Stimulated activated CD4-positive, alpha-beta T cell treated with anti-CD3 and anti-CD28 coated beads, Interleukin-15, amount 100 ng/mL, for 1 hour (primary cell): Measurements from ENCODE around the gene CACNA1C.
"Not testable (repeated sequence)": the region's sequence is repeated elsewhere in the genome, so short reads cannot be mapped to it uniquely, and the experiment has no call there.

ENCODE experiments used
- DNase-seq, 2 donors: peaks; one replicate each; pipeline ENCODE4 v3.0.0-alpha.2; 2020; ENCODE audit warnings: low read depth in 1 of 2, low spot score in 1 of 2

The CACNA1C gene

DNA sequence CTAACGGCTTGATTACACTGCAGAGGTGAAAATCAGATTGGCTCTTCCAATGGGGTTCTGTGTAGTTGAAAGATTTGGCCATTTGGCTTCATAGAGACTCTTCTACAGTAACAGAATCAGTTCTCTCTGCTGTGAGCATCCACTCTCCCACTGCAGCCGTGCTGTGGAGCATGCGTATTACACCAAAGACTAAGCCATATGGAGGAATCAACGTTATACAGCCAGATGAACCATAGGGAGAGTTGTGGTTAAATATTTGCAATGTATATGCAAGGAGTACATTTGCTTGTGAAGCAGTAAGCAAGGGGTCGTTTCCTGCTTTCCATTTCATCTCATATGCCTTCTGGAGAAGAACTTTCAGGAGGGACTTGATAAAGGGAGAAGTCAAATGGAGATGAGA is 410.9 kb downstream of the CACNA1C start:
- DNase-seq, result no peak

DNA sequence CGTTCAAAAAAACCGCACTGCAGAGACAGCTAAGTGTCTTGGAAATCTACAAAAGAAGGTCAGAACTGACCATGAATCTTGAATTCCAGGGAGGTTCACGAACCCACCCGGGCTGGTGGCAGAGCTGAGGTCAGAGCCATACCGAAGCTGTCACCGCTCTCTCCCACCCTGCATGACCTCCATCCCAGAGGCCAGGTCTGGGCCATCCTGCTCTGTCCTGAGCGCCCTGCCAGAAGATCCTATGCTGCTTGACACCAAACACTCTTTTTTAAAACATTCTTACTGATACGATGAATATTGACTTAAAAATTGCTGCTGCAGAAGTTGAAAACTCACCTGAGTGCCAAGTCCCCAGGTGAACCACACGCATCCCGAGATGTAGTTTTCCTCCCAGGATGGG is 412.9 kb downstream of the CACNA1C start:
- DNase-seq, result no peak

DNA sequence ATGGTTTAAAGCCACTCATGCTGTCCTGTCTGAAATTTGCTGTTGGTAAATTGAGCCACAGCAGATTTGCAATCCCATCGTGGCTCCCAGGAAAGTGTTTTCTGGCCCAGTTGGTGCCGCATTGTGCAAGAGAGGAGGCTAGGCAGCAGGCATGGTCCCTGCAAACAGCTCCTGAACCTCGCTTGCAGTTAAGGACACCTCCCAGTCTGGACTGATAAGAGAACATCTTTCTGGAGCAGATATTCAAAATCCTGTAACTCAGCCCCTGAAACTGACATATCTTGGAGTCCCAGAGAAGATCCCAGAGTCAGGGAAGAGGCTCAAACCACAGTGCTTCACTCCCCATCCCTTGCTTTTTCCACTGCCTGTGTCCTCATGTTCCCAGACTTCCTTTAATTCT is 413.4 kb downstream of the CACNA1C start:
- DNase-seq, result no peak

DNA sequence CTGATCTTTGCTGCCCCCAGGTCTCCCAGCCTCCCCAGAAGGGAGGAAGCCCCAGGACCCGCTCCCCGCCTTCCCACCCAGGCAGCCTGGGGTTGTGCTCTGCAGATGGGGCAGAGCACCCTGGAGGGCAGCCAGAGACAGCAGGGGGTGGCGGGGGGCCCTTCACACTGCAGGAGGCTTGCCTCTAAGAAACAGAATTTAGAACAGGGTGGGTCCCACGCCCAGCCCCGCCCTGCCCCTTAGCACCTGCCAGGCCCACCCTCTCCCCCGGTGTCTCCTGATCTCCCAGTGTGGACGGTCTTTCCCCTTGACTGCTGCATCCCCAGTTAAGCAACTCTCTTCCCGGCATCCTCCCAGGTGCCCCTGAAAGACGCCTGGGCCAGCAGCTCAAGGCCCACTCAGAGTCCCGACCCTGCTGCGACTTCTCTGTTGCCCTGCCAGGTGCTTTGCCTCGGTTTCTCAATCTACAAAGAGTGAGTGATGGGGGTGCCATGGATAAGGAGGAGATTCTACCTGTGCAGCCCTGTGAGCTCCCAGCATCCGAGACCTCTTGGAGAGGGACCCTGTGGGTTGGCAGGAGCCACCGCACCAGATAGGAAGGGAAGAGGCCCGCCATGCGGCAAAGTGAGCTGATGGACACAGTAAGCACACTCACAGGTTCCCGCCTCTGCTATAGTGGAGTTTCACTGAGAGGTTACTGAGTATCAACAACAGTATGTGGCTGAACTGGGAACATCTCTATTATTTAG is 414.8 kb downstream of the CACNA1C start:
- DNase-seq, result no peak

DNA sequence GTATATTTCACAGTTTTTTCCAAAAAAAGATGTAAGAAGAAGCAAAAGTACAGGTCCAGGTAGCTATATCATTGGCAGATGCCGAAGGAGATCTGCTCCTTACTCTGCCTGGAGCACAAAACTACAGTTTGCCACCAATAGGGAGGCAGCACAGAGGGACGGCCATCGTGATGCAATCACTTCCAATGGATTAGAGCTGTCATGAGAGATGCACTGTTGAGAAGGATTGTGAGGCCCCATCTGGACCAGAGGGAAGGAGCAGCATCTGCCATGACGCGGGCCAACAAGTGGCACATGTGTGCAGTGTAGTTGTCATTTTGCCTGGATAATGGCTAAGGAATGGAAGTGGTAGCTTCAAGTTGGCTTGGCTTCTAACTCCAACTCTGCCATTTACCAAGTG is 423.2 kb downstream of the CACNA1C start:
- no peak for DNase-seq

DNA sequence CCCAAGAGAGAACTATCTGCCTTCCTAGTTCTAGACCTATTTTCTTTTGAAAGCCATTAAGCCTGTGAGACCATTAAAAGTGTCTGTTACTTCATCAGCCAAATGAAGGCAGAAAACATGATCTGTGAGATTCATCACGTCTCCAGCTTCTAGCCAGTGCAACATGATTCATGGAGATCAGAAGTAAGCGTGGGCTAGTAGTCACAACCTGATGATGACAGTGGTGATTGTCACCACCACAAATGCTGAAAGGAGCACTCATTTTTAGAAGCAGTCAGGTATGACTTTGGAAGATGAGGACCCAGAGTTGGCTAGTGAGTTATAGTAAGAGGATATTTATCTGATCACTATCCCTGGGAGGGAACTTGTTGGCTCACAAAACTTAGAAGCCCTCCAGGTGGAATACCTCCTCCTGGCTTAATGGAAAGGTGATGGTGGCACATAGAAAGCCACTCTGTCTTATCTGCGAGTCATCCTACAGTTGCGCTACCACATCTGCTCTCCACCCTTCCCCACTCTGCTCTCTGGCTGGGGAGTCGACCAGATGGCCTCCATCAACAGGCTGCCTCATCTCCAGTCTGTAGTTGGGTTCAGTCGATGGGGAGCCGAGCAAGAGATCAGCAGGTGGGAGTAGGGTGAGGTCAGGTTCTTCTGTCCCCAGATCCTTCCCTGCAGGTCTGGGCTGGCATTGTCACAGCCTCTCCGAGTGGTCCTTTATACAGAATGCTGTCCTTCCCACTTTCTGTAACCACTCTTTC is 424.4 kb downstream of the CACNA1C start:
- DNase-seq, result no peak

DNA sequence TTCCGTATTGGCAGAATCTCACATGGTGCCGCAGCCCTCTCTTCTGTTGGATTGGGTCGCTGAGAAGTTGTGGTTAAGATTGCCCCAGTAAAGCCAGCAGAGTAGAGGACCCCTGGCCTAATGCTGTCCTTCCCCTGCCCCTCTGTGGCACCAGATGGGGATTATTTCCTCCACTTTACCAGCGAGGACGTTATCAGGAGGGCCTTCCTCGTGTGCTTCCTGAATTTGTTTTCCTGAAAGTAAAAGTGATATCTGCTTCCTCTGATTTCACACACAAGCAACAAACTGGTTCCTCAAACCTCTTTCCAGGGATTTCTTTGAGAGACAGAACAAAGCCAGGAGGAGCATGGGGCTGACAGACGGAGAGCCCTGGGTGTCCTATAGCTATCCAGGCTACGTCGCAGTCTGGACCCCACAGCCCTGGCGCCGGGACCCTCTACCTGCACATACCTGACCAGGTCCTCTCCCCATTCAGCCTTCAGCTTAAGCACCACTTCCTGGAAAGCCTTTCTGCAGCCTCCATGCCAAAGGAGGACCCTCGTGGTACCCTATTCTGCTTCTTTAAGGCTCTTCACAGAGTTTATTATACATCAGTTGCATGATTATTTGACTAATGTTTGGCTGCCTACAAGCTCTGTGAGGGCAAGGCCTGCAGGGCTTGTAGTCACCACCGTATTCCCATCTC is 427.2 kb downstream of the CACNA1C start:
- no peak for DNase-seq

DNA sequence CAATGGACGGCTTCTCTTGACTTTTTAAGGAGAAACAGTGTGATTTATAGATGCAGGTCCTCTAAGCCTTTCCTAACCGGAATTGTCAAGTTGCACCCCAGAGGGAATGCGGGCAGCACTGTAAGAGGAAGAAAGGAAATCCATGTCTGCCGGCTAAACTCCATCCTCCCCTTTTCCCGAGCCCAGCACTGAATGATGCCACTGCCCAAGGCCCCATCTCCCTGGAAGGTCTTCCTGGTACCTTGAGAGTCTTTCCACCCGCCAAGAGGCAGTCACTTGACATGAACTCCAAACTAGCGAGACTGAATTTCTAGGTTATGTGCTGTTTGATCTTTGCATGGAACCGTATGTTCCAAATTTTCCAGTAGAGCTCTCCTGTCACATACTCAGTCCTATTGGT is 428.6 kb downstream of the CACNA1C start:
- DNase-seq, result no peak

DNA sequence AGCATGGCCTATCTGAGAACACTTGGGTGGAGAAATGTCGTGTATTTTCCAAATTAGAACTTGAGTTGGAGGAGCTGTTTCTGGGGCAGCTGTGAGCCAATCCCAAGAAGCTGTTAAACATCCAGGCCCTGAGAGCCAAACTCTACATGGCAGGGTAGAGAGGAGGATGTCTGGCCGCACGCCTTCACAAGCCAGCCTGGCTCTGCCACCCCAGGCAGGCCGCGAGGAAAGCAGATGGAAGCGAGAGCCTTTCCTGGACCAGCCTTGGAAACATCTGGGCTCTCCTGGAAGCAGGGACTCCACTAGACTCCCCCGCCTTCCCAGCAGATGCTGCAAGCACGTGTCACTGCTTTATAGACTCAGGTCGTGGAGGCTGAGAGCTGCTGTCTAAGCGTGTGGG is 429.2 kb downstream of the CACNA1C start:
- no peak for DNase-seq

DNA sequence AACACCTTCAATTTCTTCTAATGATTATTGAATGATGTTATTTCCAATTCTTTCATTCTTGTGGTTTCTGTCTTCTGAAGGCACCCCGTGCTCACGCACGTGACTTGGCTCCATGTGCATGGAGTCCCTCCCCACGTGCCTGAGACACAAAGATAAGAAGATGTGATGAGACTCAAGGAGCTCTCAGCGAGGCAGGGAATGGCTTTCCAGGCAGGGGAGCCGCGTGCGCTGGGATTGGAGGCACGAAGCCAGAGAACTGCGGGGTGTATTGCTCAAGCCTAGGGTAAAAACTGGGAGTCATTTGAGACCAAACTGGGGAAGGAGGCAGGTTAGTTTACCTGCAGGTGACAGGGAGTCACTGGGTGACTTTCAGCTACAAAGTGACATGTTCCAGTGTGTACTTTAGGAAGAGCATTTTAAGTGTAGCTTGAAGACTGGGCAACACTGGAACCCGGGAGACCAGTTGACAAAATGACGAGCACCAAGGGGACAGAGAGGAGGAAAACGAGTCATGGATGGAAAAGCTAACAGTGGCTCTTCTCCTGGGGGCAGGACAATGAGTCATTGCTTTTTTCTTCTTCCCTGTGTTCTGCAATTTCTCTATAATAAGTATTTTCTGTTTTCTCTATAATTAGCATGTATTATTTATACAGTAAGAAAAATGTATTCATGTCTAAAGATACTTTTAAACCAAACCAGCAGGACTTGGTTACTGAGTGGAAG is 430.3 kb downstream of the CACNA1C start:
- no peak for DNase-seq

DNA sequence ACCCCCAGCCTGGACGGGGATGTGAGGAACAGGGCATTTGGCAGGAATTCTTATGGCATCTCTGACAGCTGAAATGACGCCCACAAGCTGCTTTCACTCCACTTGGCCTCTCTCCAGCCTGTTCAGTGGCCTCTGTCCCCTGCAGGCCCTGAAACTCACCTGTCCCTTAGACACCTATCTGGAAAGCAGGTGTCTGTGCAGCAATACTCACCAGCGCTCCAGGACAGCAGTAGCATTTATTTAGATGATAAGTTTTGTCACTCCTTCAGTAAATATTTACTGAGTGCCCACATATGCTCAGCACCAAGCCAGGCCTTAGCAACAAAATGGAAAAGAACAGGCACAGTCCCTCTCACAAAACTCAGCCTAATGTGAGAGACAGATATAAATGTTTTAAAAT is 430.9 kb downstream of the CACNA1C start:
- DNase-seq, result no peak

DNA sequence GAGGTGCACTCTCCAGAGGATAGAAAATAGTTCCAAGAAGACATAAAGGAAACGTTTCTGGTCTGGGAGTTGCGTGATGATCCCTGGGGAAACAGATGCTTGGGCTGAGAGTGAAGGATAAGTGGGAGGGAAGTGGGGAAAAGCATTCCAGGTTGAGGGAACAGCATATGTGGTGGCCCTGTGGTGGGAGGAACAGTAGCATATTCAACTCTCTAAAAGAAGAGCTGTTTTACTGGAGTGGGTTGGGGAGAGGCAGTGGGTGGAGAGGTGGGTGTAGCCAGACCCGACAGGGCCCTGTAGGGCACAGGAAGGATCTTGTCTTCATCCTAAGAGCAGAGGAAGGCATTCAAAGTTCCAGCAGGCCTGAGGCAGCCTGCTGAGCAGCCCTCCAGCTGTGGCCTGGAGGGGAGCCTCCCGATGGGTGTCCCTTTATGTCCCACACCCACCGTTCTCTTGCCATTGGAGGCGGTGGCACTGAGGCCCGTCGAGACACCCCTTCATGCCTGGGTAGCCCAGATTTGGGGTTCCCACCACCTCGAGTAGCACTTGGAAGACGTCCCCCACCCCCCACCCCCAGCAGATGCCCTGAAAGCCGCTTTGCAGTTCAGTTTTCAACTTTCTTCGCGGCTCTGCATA is 431.5 kb downstream of the CACNA1C start:
- no peak for DNase-seq

DNA sequence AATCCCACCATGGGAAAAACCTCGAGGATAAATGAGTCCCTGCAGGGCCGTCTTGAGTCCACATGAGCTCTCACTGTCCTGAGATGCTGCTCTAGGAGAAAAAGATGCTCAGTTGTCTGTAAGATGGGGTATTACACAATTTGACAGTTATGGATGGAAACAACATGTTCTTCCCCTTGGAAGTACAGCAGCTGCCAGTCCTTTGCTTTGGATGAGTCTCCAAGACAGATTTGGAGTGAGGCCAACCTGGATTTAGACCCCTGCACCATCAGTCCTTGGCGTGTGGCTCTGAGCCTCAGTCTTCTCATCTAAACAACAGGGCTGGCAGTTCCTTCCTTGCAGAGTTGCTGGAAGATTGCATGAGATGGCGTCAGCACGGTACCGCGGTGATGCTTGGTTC is 432.9 kb downstream of the CACNA1C start:
- DNase-seq, result no peak

DNA sequence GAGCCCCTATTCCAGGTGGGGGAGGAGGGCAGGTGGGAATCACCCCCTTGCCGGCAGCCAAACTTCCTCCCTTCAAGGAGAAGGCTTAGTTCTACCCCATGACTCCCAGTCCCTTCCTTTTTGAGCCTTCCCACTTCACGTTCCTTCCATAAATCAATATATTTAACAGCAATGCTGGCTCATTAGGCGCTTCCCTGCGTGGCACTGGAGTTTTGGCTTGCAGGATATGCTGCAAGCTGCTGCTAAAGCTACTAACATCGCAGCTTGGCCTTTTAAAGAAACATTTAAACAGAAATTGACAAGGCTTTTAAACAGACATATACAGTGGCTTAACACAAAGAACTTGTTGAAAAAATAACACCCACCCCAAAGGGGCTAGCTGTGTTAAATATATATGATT is 434.0 kb downstream of the CACNA1C start:
- DNase-seq, result no peak

DNA sequence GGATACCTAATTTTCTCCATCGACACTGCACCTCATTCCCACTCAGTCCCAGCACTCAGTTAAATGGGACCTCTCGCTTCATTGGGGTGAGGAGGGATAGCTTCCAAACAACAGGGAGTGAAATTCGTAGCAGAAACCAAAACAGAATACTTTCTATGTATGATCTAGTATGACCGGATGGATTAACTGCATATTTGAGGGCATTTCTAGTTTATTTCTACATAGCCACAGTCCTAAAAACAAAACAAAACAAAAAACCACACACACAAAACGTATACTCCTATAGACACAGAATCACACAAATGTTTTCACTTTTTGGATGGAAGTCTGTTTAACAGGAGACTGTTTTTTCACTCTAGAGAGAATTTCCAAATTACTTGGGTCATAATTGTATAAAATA is 434.5 kb downstream of the CACNA1C start:
- no peak for DNase-seq

DNA sequence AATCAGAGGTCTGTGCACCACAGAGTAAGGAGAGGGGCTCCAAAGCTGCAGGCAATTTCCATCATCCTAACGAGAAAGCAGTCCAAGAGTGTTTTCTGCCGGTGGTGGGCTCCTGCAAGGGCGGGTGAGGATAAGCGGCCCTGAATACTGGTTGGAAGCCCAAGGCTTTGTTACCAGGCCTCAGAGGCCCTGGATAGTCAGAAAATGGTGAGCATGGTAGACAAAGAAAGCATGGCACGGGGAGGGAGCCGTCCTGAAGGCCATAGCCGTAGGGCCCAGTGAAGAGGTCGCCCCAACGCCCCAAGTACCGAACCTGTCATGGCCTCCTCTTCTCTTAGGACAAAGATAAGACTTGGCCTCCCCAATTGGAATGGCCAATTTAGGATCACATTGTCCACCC is 435.3 kb downstream of the CACNA1C start:
- no peak for DNase-seq

DNA sequence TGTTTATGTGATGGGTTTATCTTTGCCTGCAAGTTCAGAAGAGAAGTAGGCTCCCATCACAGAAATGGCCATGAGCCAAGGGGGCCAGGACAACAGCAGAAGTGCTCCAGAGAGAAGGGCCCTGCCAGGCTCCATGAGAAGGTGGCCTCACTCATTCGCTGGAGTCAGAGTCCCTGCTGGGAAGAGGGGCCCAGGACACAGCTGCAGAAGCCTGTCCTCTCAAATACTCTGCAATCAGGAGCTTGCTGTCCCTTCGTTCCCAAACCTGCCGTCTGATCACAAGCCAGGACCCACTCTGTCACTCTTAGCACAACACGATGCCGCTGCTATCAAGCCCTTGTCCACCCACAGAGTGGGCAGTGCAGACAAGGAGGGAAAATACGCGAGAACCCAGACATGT is 435.8 kb downstream of the CACNA1C start:
- no peak for DNase-seq

DNA sequence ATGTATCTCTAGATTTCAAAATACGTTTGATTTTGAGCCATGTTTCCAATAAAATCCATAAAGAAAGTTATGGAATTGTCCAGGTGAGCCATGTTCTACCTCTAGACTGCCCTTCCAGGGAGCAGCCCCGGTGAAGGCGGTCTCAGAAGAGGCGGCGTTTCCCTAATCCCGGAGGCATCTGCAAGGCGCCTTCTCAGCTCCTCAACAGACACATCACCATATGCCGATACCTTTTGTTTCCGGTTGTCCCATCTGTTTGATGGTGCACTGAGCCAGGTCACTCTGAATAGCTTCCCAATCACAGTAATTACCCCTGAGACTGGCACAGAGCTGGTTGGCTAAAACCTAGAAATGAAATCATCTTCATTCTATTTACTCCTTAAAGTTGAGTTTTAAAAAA is 436.5 kb downstream of the CACNA1C start:
- DNase-seq, result no peak

DNA sequence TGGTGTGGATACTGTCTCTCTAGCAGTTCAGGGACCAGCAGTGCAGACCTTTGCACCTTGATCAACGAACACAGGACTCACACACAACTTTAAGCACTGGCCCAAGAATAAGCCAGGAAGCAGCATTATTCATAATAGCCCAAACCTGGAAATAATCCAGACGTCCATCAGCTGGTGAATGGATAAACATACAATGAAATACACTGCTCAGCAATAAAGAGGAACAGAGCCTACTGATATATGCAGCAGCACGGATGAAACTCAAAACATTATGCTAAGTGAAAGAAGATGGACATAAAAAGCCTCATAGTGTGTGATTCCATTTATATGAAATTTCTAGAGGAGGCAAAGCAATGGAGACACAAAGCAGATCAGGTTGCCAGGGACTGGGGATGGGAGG is 438.0 kb downstream of the CACNA1C start:
- no peak for DNase-seq

DNA sequence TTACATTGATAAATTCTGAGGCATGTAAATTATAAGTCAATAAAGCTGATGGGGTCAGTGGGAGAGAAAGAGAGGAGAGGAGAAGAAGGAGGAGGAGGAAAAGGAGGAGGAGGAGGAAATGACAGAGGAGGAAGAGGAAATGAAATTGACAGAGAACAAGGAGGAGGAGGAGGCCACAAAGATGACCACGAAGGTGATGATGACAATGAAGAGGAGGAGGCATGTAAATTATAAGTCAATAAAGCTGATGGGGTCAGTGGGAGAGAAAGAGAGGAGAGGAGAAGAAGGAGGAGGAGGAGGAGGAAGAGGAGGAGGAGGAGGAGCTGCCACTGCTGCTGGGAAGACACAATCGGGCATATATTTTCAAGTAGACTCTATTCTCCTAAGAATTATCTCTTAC is 438.6 kb downstream of the CACNA1C start:
- DNase-seq, result not testable (repeated sequence)

DNA sequence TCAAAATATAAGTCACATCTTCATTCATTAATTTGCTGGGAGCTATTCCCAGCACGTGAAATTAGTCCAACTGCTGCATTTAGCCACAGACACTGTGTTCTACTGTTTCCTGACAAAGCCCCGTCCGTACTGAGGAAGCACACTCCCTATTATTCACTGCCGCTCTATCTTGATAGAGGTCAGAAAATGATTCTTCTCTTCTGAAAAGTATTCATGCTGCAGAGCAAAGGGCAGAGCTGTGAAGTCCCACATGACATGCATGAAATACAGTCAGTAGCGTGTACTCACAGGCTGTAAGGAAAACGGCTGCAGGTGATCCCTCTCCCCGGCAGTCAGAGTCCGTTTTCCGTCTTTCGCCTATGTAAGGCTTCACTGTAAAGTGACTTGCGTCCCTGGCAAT is 439.4 kb downstream of the CACNA1C start:
- DNase-seq, result no peak
